Gastroesophageal sphincter (tissue), 3 donors: Measurements from ENCODE around the gene PTPRJ.

Experiments
- EP300 ChIP-seq: sonication (generic); formaldehyde crosslinking; IDR thresholded peaks from one replicate; pipeline ENCODE4 v1.6.1; 2017; ENCODE audit warnings: antibody characterized with exemption, mild to moderate bottlenecking
- TF ChIP-seq, protein P1 (sequence below), 4 experiments: fragments of 200-600 bp in 2 of 4; fragments of 450-650 bp in 2 of 4; sonication (generic) in 1 of 4; IDR thresholded peaks; one replicate each; pipeline ENCODE4 v1.5.1; 2017 to 2019; ENCODE audit warnings: antibody characterized with exemption in 4 of 4, mild to moderate bottlenecking in 2 of 4, moderate library complexity in 2 of 4

DNA sequence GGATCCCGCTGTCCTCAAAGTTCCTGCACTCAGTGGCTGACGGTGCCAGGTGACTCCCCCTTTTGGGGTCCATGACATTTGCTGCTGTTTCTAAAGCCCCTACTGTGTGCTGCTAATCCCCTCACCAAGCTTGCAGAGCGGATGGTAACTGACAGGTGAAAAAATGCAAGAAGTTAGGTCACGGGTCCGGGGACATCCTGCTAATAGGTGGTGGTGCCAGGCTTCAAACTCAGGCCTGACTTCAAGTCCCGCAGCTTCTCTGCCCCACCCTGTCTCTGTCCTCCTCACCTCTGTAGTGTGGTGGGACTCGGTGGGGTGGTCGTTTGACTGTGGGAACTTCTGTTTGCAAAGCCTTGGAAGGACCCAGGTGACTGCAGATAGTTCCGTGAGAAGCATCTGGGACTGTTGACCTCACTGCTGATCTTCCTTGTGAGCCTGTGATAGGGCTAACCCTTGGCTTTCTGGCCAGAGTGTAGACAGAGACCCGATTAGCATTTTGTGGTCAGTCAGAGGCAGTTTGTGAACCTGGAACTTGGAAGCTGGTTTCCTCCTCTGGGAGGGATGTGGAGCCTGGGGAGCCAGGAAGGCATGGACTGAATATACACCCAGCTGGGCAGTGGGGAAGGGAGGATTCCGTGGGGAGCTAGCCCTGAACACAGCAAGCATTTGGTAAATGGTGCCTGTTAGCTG lies 120.8 kb downstream of the PTPRJ start:
- TF ChIP-seq, protein P1, sequence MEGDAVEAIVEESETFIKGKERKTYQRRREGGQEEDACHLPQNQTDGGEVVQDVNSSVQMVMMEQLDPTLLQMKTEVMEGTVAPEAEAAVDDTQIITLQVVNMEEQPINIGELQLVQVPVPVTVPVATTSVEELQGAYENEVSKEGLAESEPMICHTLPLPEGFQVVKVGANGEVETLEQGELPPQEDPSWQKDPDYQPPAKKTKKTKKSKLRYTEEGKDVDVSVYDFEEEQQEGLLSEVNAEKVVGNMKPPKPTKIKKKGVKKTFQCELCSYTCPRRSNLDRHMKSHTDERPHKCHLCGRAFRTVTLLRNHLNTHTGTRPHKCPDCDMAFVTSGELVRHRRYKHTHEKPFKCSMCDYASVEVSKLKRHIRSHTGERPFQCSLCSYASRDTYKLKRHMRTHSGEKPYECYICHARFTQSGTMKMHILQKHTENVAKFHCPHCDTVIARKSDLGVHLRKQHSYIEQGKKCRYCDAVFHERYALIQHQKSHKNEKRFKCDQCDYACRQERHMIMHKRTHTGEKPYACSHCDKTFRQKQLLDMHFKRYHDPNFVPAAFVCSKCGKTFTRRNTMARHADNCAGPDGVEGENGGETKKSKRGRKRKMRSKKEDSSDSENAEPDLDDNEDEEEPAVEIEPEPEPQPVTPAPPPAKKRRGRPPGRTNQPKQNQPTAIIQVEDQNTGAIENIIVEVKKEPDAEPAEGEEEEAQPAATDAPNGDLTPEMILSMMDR (IDR thresholded peaks at IDR 0.05) = no peak
- no peak for TF ChIP-seq EP300
